ENCODE data around the gene U2AF2.

Gene U2AF2

GRCh38 chr19:55670280-55671053 is 15.6 kb downstream of the U2AF2 start:
- H3K36me3 ChIP-seq (ENCODE audit: control insufficient read depth in 2 of 2, insufficient read depth in 2 of 2, low read length in 2 of 2), result peaks cover 34 to 44% of the 10 kb centered on the region in 2 donors

GRCh38 chr19:55671054-55671378 is 16.2 kb downstream of the U2AF2 start:
- H3K27me3 ChIP-seq (ENCODE audit: control insufficient read depth in 1 of 2, insufficient read depth in 2 of 2, low read length in 2 of 2), result no peaks in the 10 kb centered on the region
- no peak overlapping the region for H3K9ac ChIP-seq (ENCODE audit: low read length in 2 of 2)
- no peaks in the 10 kb centered on the region for H3K9me3 ChIP-seq (ENCODE audit: control insufficient read depth in 2 of 2, low read length in 2 of 2)
- H3K4me3 ChIP-seq (ENCODE audit: low read length in 2 of 2), result no peak overlapping the region
- H3K36me3 ChIP-seq (ENCODE audit: control insufficient read depth in 2 of 2, insufficient read depth in 2 of 2, low read length in 2 of 2), result peaks cover 32 to 42% of the 10 kb centered on the region in 2 donors
- peaks cover 16% of the 10 kb centered on the region for H3K4me1 ChIP-seq (ENCODE audit: control insufficient read depth, insufficient read depth, low read length)
- H3K27ac ChIP-seq (ENCODE audit: low read length), result no peak overlapping the region

More at GRCh38 chr19:55670280-55671053, 15.6 kb downstream of the U2AF2 start:
- no peak overlapping the region for H3K9ac ChIP-seq (ENCODE audit: low read length in 2 of 2)
- no peaks in the 10 kb centered on the region for H3K27me3 ChIP-seq (ENCODE audit: control insufficient read depth in 1 of 2, insufficient read depth in 2 of 2, low read length in 2 of 2)
- no peak overlapping the region for H3K4me3 ChIP-seq (ENCODE audit: low read length in 2 of 2)
- no peak overlapping the region for H3K27ac ChIP-seq (ENCODE audit: low read length)
- peaks cover 12% of the 10 kb centered on the region for H3K4me1 ChIP-seq (ENCODE audit: control insufficient read depth, insufficient read depth, low read length)
- H3K9me3 ChIP-seq (ENCODE audit: control insufficient read depth in 2 of 2, low read length in 2 of 2), result no peaks in the 10 kb centered on the region

- no peaks in the 10 kb centered on the region for H3K9me3 ChIP-seq (ENCODE audit: control insufficient read depth in 2 of 2, low read length in 2 of 2)
- H3K4me3 ChIP-seq (ENCODE audit: low read length in 2 of 2), result no peak overlapping the region
- no peak overlapping the region for H3K27ac ChIP-seq (ENCODE audit: low read length)
- no peak overlapping the region for H3K9ac ChIP-seq (ENCODE audit: low read length in 2 of 2)
- peaks cover 20 to 31% of the 10 kb centered on the region in 2 donors for H3K36me3 ChIP-seq (ENCODE audit: control insufficient read depth in 2 of 2, insufficient read depth in 2 of 2, low read length in 2 of 2)
- H3K4me1 ChIP-seq (ENCODE audit: control insufficient read depth, insufficient read depth, low read length), result peaks cover 28% of the 10 kb centered on the region
- no peaks in the 10 kb centered on the region for H3K27me3 ChIP-seq (ENCODE audit: control insufficient read depth in 1 of 2, insufficient read depth in 2 of 2, low read length in 2 of 2)
These were observed 17.6 kb downstream of the U2AF2 start for GRCh38 chr19:55672418-55672817.

GRCh38 chr19:55673465-55673864 is 18.6 kb downstream of the U2AF2 start:
- H3K9ac ChIP-seq (ENCODE audit: low read length in 2 of 2), result no peak overlapping the region
- peaks cover 22 to 28% of the 10 kb centered on the region in 2 donors for H3K36me3 ChIP-seq (ENCODE audit: control insufficient read depth in 2 of 2, insufficient read depth in 2 of 2, low read length in 2 of 2)
- H3K4me1 ChIP-seq (ENCODE audit: control insufficient read depth, insufficient read depth, low read length), result peaks cover 37% of the 10 kb centered on the region
- H3K27me3 ChIP-seq (ENCODE audit: control insufficient read depth in 1 of 2, insufficient read depth in 2 of 2, low read length in 2 of 2), result no peaks in the 10 kb centered on the region
- no peaks in the 10 kb centered on the region for H3K9me3 ChIP-seq (ENCODE audit: control insufficient read depth in 2 of 2, low read length in 2 of 2)
- no peak overlapping the region for H3K27ac ChIP-seq (ENCODE audit: low read length)
- no peak overlapping the region for H3K4me3 ChIP-seq (ENCODE audit: low read length in 2 of 2)

GRCh38 chr19:55673889-55674288 is 19.1 kb downstream of the U2AF2 start:
- peaks cover 39% of the 10 kb centered on the region for H3K4me1 ChIP-seq (ENCODE audit: control insufficient read depth, insufficient read depth, low read length)
- H3K27ac ChIP-seq (ENCODE audit: low read length), result no peak overlapping the region
- H3K9ac ChIP-seq (ENCODE audit: low read length in 2 of 2), result no peak overlapping the region
- peaks cover 23 to 29% of the 10 kb centered on the region in 2 donors for H3K36me3 ChIP-seq (ENCODE audit: control insufficient read depth in 2 of 2, insufficient read depth in 2 of 2, low read length in 2 of 2)
- H3K27me3 ChIP-seq (ENCODE audit: control insufficient read depth in 1 of 2, insufficient read depth in 2 of 2, low read length in 2 of 2), result no peaks in the 10 kb centered on the region
- H3K9me3 ChIP-seq (ENCODE audit: control insufficient read depth in 2 of 2, low read length in 2 of 2), result no peaks in the 10 kb centered on the region
- H3K4me3 ChIP-seq (ENCODE audit: low read length in 2 of 2), result no peak overlapping the region

GRCh38 chr19:55674459-55674840 is 19.6 kb downstream of the U2AF2 start:
- Histone ChIP-seq H3K4me1 (ENCODE audit: control insufficient read depth, insufficient read depth, low read length) (peaks cover 39% of the 10 kb centered on the region), H3K4me3 (ENCODE audit: low read length in 2 of 2) (peak overlapping the region; percentile 49 to 96), H3K27ac (ENCODE audit: low read length) (peak overlapping the region; percentile 71), H3K27me3 (ENCODE audit: control insufficient read depth in 1 of 2, insufficient read depth in 2 of 2, low read length in 2 of 2) (no peaks in the 10 kb centered on the region), H3K9ac (ENCODE audit: low read length in 2 of 2) (peak overlapping the region in 1 of 2 donors; percentile 56), H3K9me3 (ENCODE audit: control insufficient read depth in 2 of 2, low read length in 2 of 2) (no peaks in the 10 kb centered on the region), H3K36me3 (ENCODE audit: control insufficient read depth in 2 of 2, insufficient read depth in 2 of 2, low read length in 2 of 2) (peaks cover 23 to 31% of the 10 kb centered on the region in 2 donors)

- peaks cover 22 to 27% of the 10 kb centered on the region in 2 donors for H3K36me3 ChIP-seq (ENCODE audit: control insufficient read depth in 2 of 2, insufficient read depth in 2 of 2, low read length in 2 of 2)
- H3K27me3 ChIP-seq (ENCODE audit: control insufficient read depth in 1 of 2, insufficient read depth in 2 of 2, low read length in 2 of 2), result no peaks in the 10 kb centered on the region
- H3K27ac ChIP-seq (ENCODE audit: low read length), result peak within 1 kb of the TSS; percentile 71
- H3K4me3 ChIP-seq (ENCODE audit: low read length in 2 of 2), result peak within 1 kb of the TSS; percentile 96
- H3K4me1 ChIP-seq (ENCODE audit: control insufficient read depth, insufficient read depth, low read length), result peaks cover 39% of the 10 kb centered on the region
- H3K9ac ChIP-seq (ENCODE audit: low read length in 2 of 2), result peak within 1 kb of the TSS; percentile 93 to 94
- H3K9me3 ChIP-seq (ENCODE audit: control insufficient read depth in 2 of 2, low read length in 2 of 2), result no peaks in the 10 kb centered on the region
These were observed 20.2 kb downstream of the U2AF2 start, which contains the start of gene EPN1 for GRCh38 chr19:55674841-55675660. EPN1 (plus strand) TSS chr19:55675226; CDS start chr19:55678628, 3,402 bp downstream.

GRCh38 chr19:55675661-55676354 is 21.0 kb downstream of the U2AF2 start:
- peak overlapping the region; percentile 71 for H3K27ac ChIP-seq (ENCODE audit: low read length)
- peak overlapping the region; percentile 93 to 94 for H3K9ac ChIP-seq (ENCODE audit: low read length in 2 of 2)
- peak overlapping the region; percentile 96 for H3K4me3 ChIP-seq (ENCODE audit: low read length in 2 of 2)
- no peaks in the 10 kb centered on the region for H3K9me3 ChIP-seq (ENCODE audit: control insufficient read depth in 2 of 2, low read length in 2 of 2)
- peaks cover 35% of the 10 kb centered on the region for H3K4me1 ChIP-seq (ENCODE audit: control insufficient read depth, insufficient read depth, low read length)
- H3K27me3 ChIP-seq (ENCODE audit: control insufficient read depth in 1 of 2, insufficient read depth in 2 of 2, low read length in 2 of 2), result no peaks in the 10 kb centered on the region
- H3K36me3 ChIP-seq (ENCODE audit: control insufficient read depth in 2 of 2, insufficient read depth in 2 of 2, low read length in 2 of 2), result peaks cover 24 to 25% of the 10 kb centered on the region in 2 donors

- Histone ChIP-seq H3K9ac (ENCODE audit: low read length in 2 of 2) (peak overlapping the region; percentile 55 to 93), H3K27me3 (ENCODE audit: control insufficient read depth in 1 of 2, insufficient read depth in 2 of 2, low read length in 2 of 2) (no peaks in the 10 kb centered on the region), H3K9me3 (ENCODE audit: control insufficient read depth in 2 of 2, low read length in 2 of 2) (no peaks in the 10 kb centered on the region), H3K4me3 (ENCODE audit: low read length in 2 of 2) (peak overlapping the region; percentile 96), H3K36me3 (ENCODE audit: control insufficient read depth in 2 of 2, insufficient read depth in 2 of 2, low read length in 2 of 2) (peaks cover 28% of the 10 kb centered on the region in 2 donors), H3K4me1 (ENCODE audit: control insufficient read depth, insufficient read depth, low read length) (peaks cover 35% of the 10 kb centered on the region), H3K27ac (ENCODE audit: low read length) (no peak overlapping the region)
These were observed 21.5 kb downstream of the U2AF2 start for GRCh38 chr19:55676383-55676782.

- peaks cover 35% of the 10 kb centered on the region for H3K4me1 ChIP-seq (ENCODE audit: control insufficient read depth, insufficient read depth, low read length)
- peak overlapping the region in 1 of 2 donors; percentile 96 for H3K4me3 ChIP-seq (ENCODE audit: low read length in 2 of 2)
- peak overlapping the region in 1 of 2 donors; percentile 55 for H3K9ac ChIP-seq (ENCODE audit: low read length in 2 of 2)
- no peaks in the 10 kb centered on the region for H3K9me3 ChIP-seq (ENCODE audit: control insufficient read depth in 2 of 2, low read length in 2 of 2)
- peaks cover 28 to 29% of the 10 kb centered on the region in 2 donors for H3K36me3 ChIP-seq (ENCODE audit: control insufficient read depth in 2 of 2, insufficient read depth in 2 of 2, low read length in 2 of 2)
- H3K27ac ChIP-seq (ENCODE audit: low read length), result no peak overlapping the region
- H3K27me3 ChIP-seq (ENCODE audit: control insufficient read depth in 1 of 2, insufficient read depth in 2 of 2, low read length in 2 of 2), result no peaks in the 10 kb centered on the region
These were observed 22.2 kb downstream of the U2AF2 start for GRCh38 chr19:55676889-55677505.
